ENCODE results near the gene GPHN. TPM values are rescaled to one million over a fixed set of nuclear protein-coding genes. Genes with fewer than 3 reads are reported as not detected.

GPHN gene
- total RNA-seq, 1 donor = 6.5 TPM

GRCh38 chr14:67140556-67140955 is 632.6 kb downstream of the GPHN start:
- TF ChIP-seq CTCF (IDR thresholded peaks at IDR 0.05; ENCODE audit: insufficient read depth, low read length) = no peak
- DNase-seq (ENCODE audit: low read depth) = no peak
- no peak overlapping the region for H3K4me3 ChIP-seq (ENCODE audit: low read depth, low read length)

- H3K4me3 ChIP-seq (ENCODE audit: low read depth, low read length) = no peak overlapping the region
- DNase-seq (ENCODE audit: low read depth) = no peak
- TF ChIP-seq CTCF (IDR thresholded peaks at IDR 0.05; ENCODE audit: insufficient read depth, low read length) = no peak
These were observed 633.4 kb downstream of the GPHN start for GRCh38 chr14:67141146-67141900.

GRCh38 chr14:67151082-67151666 is 643.2 kb downstream of the GPHN start:
- TF ChIP-seq CTCF (IDR thresholded peaks at IDR 0.05; ENCODE audit: insufficient read depth, low read length) = peak; percentile 40
- DNase-seq (ENCODE audit: low read depth) = peak; percentile 13

GRCh38 chr14:67158566-67158965 is 650.6 kb downstream of the GPHN start:
- H3K4me3 ChIP-seq (ENCODE audit: low read depth, low read length) = no peak overlapping the region
- no peak for DNase-seq (ENCODE audit: low read depth)
- no peak for TF ChIP-seq CTCF (IDR thresholded peaks at IDR 0.05; ENCODE audit: insufficient read depth, low read length)

More at GRCh38 chr14:67151082-67151666, 643.2 kb downstream of the GPHN start:
- no peak overlapping the region for H3K4me3 ChIP-seq (ENCODE audit: low read depth, low read length)

- no peak overlapping the region for H3K4me3 ChIP-seq (ENCODE audit: low read depth, low read length)
- no peak for TF ChIP-seq CTCF (IDR thresholded peaks at IDR 0.05; ENCODE audit: insufficient read depth, low read length)
- DNase-seq (ENCODE audit: low read depth) = no peak
These were observed 654.4 kb downstream of the GPHN start for GRCh38 chr14:67162385-67162784.

- peak; percentile 73 for DNase-seq (ENCODE audit: low read depth)
- H3K4me3 ChIP-seq (ENCODE audit: low read depth, low read length) = no peak overlapping the region
- TF ChIP-seq CTCF (IDR thresholded peaks at IDR 0.05; ENCODE audit: insufficient read depth, low read length) = peak; percentile 83
These were observed 658.5 kb downstream of the GPHN start for GRCh38 chr14:67166450-67166853.

All from fibroblast of the aortic adventitia (primary cell).